GM12878 (cell line): ENCODE results near the gene FXYD1. TPM values are rescaled to one million over a fixed set of nuclear protein-coding genes. Genes with fewer than 3 reads are reported as not detected.

Experiments
- ATAC-seq: fragments of 200-7000 bp; cut with Tn5 transposase; 3 replicates; pipeline ENCODE4 v1.9.1; 2020; ENCODE audit warnings: mild to moderate bottlenecking, moderate library complexity
- BruUV-seq: library from RNA; stranded (reverse); fragments of 400-500 nt; replicated peaks from 2 replicates; lab custom pipeline; 2021; lab: Mats Ljungman, UMichigan
- CTCF ChIA-PET: fragments of 300-600 bp; sonication (Branson Sonifier 250); formaldehyde crosslinking; extraction: SDS; loops from one replicate; lab custom pipeline; 2021; ENCODE audit warnings: inconsistent platforms; lab: Yijun Ruan, JAX
- POLR2A ChIA-PET: fragments of 350-600 bp; formaldehyde crosslinking; extraction: SDS; loops from one replicate; lab custom pipeline; 2021; ENCODE audit warnings: inconsistent platforms; lab: Charles Lee
- RAD21 ChIA-PET: fragments of 300-600 bp; sonication (Branson Sonifier 250); formaldehyde crosslinking; loops from one replicate; lab custom pipeline; 2023; ENCODE audit warnings: antibody characterized with exemption; ENCODE audit not compliant: unreplicated experiment; lab: Charles Lee
- SMC1A ChIA-PET: fragments of 300-600 bp; sonication (Branson Sonifier 250); formaldehyde crosslinking; loops from one replicate; lab custom pipeline; 2023; ENCODE audit not compliant: unreplicated experiment, uncharacterized antibody; lab: Charles Lee
- DNase-seq: peaks from one replicate; pipeline ENCODE4 v3.0.0-alpha.2; 2011; ENCODE audit warnings: low read depth, low spot score
- FAIRE-seq: peaks from 3 replicates; lab custom pipeline; 2011; peaks lifted over from hg19 to GRCh38; lab: Jason Lieb, UNC
- H2AFZ ChIP-seq: 2 replicates; pipeline ENCODE4 v1.6.0; 2011; ENCODE audit warnings: low read depth, low read length, control low read depth; ENCODE audit not compliant: control insufficient read depth
- H3K27ac ChIP-seq: 2 replicates; pipeline ENCODE4 v1.5.1; 2011; ENCODE audit warnings: control low read depth; ENCODE audit not compliant: control insufficient read depth, insufficient read depth
- H3K27me3 ChIP-seq, 2 experiments: replicated peaks in 1 of 2; 2 replicates each; pipeline versions ENCODE4 v1.6.0 to v1.6.1; 2011; ENCODE audit warnings: low read length in 1 of 2; ENCODE audit not compliant: control insufficient read depth in 2 of 2, insufficient read depth in 2 of 2
- H3K36me3 ChIP-seq, 2 experiments: 2 replicates each; pipeline ENCODE4 v1.5.1; 2011; ENCODE audit warnings: low read length in 1 of 2; ENCODE audit not compliant: control insufficient read depth in 2 of 2, insufficient read depth in 2 of 2
- H3K4me1 ChIP-seq: 2 replicates; pipeline ENCODE4 v1.6.1; 2011; ENCODE audit warnings: mild to moderate bottlenecking, low read length, moderate library complexity, mixed read lengths; ENCODE audit not compliant: control insufficient read depth, insufficient read depth
- H3K4me2 ChIP-seq: 2 replicates; pipeline ENCODE4 v1.6.0; 2011; ENCODE audit warnings: control low read depth; ENCODE audit not compliant: control insufficient read depth, insufficient read depth
- H3K4me3 ChIP-seq: fragments of 200-600 bp; sonication (generic); 2 replicates; pipeline ENCODE4 v1.5.1; 2016
- H3K79me2 ChIP-seq: 2 replicates; pipeline ENCODE4 v1.6.0; 2011; ENCODE audit warnings: low read length; ENCODE audit not compliant: control insufficient read depth, insufficient read depth
- H3K9ac ChIP-seq: 2 replicates; pipeline ENCODE4 v1.8.0; 2011; ENCODE audit warnings: low read length, control low read depth, mixed read lengths; ENCODE audit not compliant: control insufficient read depth, insufficient read depth
- H3K9me3 ChIP-seq: replicated peaks from 3 replicates; pipeline ENCODE4 v1.5.1; 2011; ENCODE audit warnings: mild to moderate bottlenecking, low read length; ENCODE audit not compliant: control insufficient read depth, insufficient read depth
- H4K20me1 ChIP-seq: 2 replicates; pipeline ENCODE4 v1.6.0; 2011; ENCODE audit not compliant: control insufficient read depth, insufficient read depth
- ATF7 ChIP-seq: fragments of 450-650 bp; IDR thresholded peaks from 2 replicates; pipeline ENCODE4 v1.6.1; 2016; ENCODE audit warnings: low read depth, mild to moderate bottlenecking
- CHD2 ChIP-seq: IDR thresholded peaks from 2 replicates; pipeline ENCODE4 v1.6.1; 2011; ENCODE audit warnings: low read depth, low read length, improper control_type of control experiment, borderline replicate concordance
- ETV6 ChIP-seq, 2 experiments: fragments of 450-650 bp in 1 of 2; IDR thresholded peaks in 1 of 2; conservative IDR thresholded peaks in 1 of 2; 2 replicates each; pipeline ENCODE4 v1.6.1; 2014; ENCODE audit warnings: antibody characterized with exemption in 1 of 2, borderline replicate concordance in 1 of 2, low read depth in 1 of 2, mild to moderate bottlenecking in 1 of 2, moderate library complexity in 1 of 2
- EZH2 ChIP-seq: IDR thresholded peaks from 2 replicates; pipeline ENCODE4 v1.6.1; 2012; ENCODE audit warnings: low read depth, mild to moderate bottlenecking, control low read depth, inconsistent platforms, low read length, borderline replicate concordance; ENCODE audit not compliant: control insufficient read depth
- MYB ChIP-seq: fragments of 150-350 bp; IDR thresholded peaks from 2 replicates; pipeline ENCODE4 v1.6.1; 2014; ENCODE audit warnings: mild to moderate bottlenecking, low read depth, low read length, borderline replicate concordance
- NRF1 ChIP-seq: conservative IDR thresholded peaks from 2 replicates; pipeline ENCODE4 v1.6.1; 2011; ENCODE audit warnings: mild to moderate bottlenecking, low read depth, low read length, improper control_type of control experiment
- PAX5 ChIP-seq: IDR thresholded peaks from 2 replicates; pipeline ENCODE4 v1.6.1; 2011; ENCODE audit warnings: low read depth, low read length, borderline replicate concordance
- RAD51 ChIP-seq: fragments of 450-650 bp; IDR thresholded peaks from 2 replicates; pipeline ENCODE4 v1.6.1; 2016; ENCODE audit warnings: moderate library complexity, mild to moderate bottlenecking, inconsistent platforms
- SIX5 ChIP-seq: IDR thresholded peaks from 2 replicates; pipeline ENCODE4 v1.6.1; 2011; ENCODE audit warnings: mild to moderate bottlenecking, low read depth, low read length, moderate library complexity; ENCODE audit not compliant: severe bottlenecking
- SMAD1 ChIP-seq: fragments of 450-650 bp; IDR thresholded peaks from 2 replicates; pipeline ENCODE4 v1.6.1; 2018; ENCODE audit warnings: mild to moderate bottlenecking, low read depth; ENCODE audit not compliant: partially characterized antibody
- SMARCA5 ChIP-seq: fragments of 450-650 bp; IDR thresholded peaks from 2 replicates; pipeline ENCODE4 v1.6.1; 2017; ENCODE audit warnings: mild to moderate bottlenecking
- SPI1 ChIP-seq: IDR thresholded peaks from 2 replicates; pipeline ENCODE4 v1.6.1; 2011; ENCODE audit warnings: low read depth, mild to moderate bottlenecking, low read length, moderate library complexity, borderline replicate concordance; ENCODE audit not compliant: insufficient read depth
- ZSCAN29 ChIP-seq: fragments of 450-650 bp; IDR thresholded peaks from 2 replicates; pipeline ENCODE4 v1.6.1; 2017; ENCODE audit warnings: mild to moderate bottlenecking, moderate library complexity
- WGBS: methylation state at CpG from one replicate; pipeline ENCODE4 v1.1.6; 2016; ENCODE audit warnings: low lambda C conversion rate; ENCODE audit not compliant: insufficient replicate concordance, insufficient coverage; ENCODE audit errors: missing lambda C conversion rate; 5-methylcytosine and 5-hydroxymethylcytosine counted together
- in situ Hi-C: fragments of 300-500 bp; cut with MboI; formaldehyde crosslinking; loops from 9 replicates; pipeline ENCODE4 v1.14.3; 2018; ENCODE audit warnings: mixed read lengths
- intact Hi-C: fragments of 100-400 bp; cut with micrococcal nuclease; formaldehyde crosslinking; loops from one replicate; pipeline ENCODE4 v1.14.2; 2022; ENCODE audit not compliant: unreplicated experiment
- polyA plus RNA-seq, 11 experiments: library from polyadenylated mRNA; depleted of rRNA in 4 of 11; unstranded in 6 of 11; stranded (reverse) in 5 of 11; fragments of >200 nt; fragmentation: Nextera tagmentation in 4 of 11; fragmentation: Illumina TruSeq in 1 of 11; extraction: Ambion mirVana in 4 of 11; extraction: Trizol in 1 of 11; gene quantifications; 1 replicate in 1 of 11; 2 replicates in 10 of 11; pipeline versions ENCODE4 v1.2.1 to v1.2.3, GENCODE V29; 2011 to 2016; ENCODE audit warnings: inconsistent platforms in 2 of 11, missing spikeins in 2 of 11, low read depth in 1 of 11
- total RNA-seq, 4 experiments: library from RNA; depleted of rRNA in 3 of 4; stranded (reverse); fragments of >200 nt in 3 of 4; fragmentation: Illumina TruSeq in 1 of 4; extraction: Trizol in 1 of 4; gene quantifications; 2 replicates each; pipeline versions ENCODE4 v1.2.1 to v1.2.3, GENCODE V29; 2013 to 2021
- TF ChIP-seq, protein P1 (sequence below): fragments of 450-650 bp; IDR thresholded peaks from 2 replicates; pipeline ENCODE4 v1.6.1; 2017; ENCODE audit warnings: antibody characterized with exemption, mild to moderate bottlenecking, moderate library complexity

The FXYD1 gene
- total and polyA plus RNA-seq, 10 of the 15 experiments (the other 5 are each of a cell fraction or from before 2014, with no cell fraction given): 0.34 to 1.2 (median 0.49) TPM; not detected in 4

DNA sequence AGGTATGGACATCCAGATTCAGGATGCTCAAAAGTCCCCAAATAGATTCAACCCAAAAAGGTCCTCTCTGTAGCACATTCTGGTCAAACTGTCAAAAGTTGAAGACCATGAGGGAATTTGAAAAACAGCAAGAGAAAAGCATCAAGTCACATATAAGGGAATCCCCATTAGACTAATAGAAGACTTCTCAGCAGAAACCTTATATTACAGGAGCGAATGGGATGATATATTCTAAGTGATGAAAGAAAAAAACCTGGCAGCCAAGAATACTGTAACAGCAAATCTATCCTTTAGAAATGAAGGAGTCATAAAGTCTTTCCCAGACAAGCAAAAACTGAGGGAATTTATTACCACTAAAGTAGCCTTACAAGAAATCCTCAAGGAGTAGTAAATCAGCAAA, 45.6 kb downstream of the FXYD1 start:
- Histone ChIP-seq H3K9me3 (no peaks in the 10 kb centered on the region), H2AFZ (no peak overlapping the region)
- DNase-seq (no peak), ATAC-seq (no peak)
- RAD21 ChIA-PET: no interaction called here
- 5% methylated on average over 1 of the region's 1 CpG for WGBS
- POLR2A ChIA-PET: no interaction called here
- in situ Hi-C loops: no loop called here
- TF ChIP-seq SMARCA5: no peak
- no peak for TF ChIP-seq SPI1
- TF ChIP-seq, all 136 proteins: peak for 0
- no peak overlapping the region for H3K9ac ChIP-seq
- no peaks in the 10 kb centered on the region for H3K79me2 ChIP-seq
- H3K4me3 ChIP-seq: no peak overlapping the region
- no peaks in the 10 kb centered on the region for H4K20me1 ChIP-seq
- FAIRE-seq: no peak
- intact Hi-C loops: no loop called here
- SMC1A ChIA-PET: interaction anchor here (1.0 kb wide), 1 partner anchor 23 kb away, joined by 3 read pairs; no protein-coding TSS in a partner anchor
- H3K27ac ChIP-seq: no peak overlapping the region
- H3K4me1 ChIP-seq: no peaks in the 10 kb centered on the region
- H3K27me3 ChIP-seq: no peaks in the 10 kb centered on the region
- no peak overlapping the region for H3K4me2 ChIP-seq
- BruUV-seq: no TSS peak
- CTCF ChIA-PET: interaction anchor here (1.0 kb wide), 1 partner anchor 10 kb away, joined by 4 read pairs; no protein-coding TSS in a partner anchor
- H3K36me3 ChIP-seq: no peaks in the 10 kb centered on the region

DNA sequence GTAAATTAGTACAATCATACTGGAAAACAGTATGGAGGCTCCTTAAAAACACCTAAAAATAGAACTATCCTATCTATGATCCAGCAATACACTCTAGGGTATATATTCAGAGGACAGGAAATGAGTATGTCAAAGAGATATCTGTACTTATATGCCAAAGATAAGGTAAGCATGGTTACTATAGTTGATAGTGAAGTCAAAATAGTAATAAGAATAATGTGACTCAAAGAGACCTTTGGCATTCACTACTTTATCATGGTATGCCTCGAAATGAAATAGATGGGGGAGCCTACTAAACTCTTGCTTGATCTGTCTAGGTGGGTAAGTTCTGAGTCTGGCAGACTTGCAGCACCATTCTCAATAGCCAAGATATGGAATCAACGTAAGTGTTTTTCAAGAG, 46.3 kb downstream of the FXYD1 start:
- DNase-seq (no peak), ATAC-seq (no peak), FAIRE-seq (no peak)
- ChIA-PET SMC1A (interaction anchor here (0.6 kb wide), 1 partner anchor 202 kb away, joined by 3 read pairs; no protein-coding TSS in a partner anchor), CTCF (no interaction called here), POLR2A (no interaction called here), RAD21 (no interaction called here)
- H3K4me1 ChIP-seq: no peaks in the 10 kb centered on the region
- no peaks in the 10 kb centered on the region for H3K9me3 ChIP-seq
- intact Hi-C loops (no loop called here), in situ Hi-C loops (no loop called here)
- WGBS: 2% methylated on average over 2 of the region's 2 CpGs
- H3K79me2 ChIP-seq: no peaks in the 10 kb centered on the region
- no peaks in the 10 kb centered on the region for H3K27me3 ChIP-seq
- no peak overlapping the region for H3K9ac ChIP-seq
- H3K27ac ChIP-seq: no peak overlapping the region
- no peak overlapping the region for H3K4me2 ChIP-seq
- H3K4me3 ChIP-seq: no peak overlapping the region
- H3K36me3 ChIP-seq: no peaks in the 10 kb centered on the region
- TF ChIP-seq SMAD1 (no peak), CHD2 (no peak), ZSCAN29 (no peak), ATF7 (no peak), ETV6 (conservative IDR thresholded peaks at IDR 0.05 in 1 of 2, IDR thresholded peaks at IDR 0.05 in 1 of 2; ENCODE audit: borderline replicate concordance in 1 of 2, low read depth in 1 of 2) (no peak), SIX5 (no peak), NRF1 (no peak), PAX5 (no peak), MYB (no peak), EZH2 (no peak), RAD51 (no peak)
- TF ChIP-seq, protein P1, sequence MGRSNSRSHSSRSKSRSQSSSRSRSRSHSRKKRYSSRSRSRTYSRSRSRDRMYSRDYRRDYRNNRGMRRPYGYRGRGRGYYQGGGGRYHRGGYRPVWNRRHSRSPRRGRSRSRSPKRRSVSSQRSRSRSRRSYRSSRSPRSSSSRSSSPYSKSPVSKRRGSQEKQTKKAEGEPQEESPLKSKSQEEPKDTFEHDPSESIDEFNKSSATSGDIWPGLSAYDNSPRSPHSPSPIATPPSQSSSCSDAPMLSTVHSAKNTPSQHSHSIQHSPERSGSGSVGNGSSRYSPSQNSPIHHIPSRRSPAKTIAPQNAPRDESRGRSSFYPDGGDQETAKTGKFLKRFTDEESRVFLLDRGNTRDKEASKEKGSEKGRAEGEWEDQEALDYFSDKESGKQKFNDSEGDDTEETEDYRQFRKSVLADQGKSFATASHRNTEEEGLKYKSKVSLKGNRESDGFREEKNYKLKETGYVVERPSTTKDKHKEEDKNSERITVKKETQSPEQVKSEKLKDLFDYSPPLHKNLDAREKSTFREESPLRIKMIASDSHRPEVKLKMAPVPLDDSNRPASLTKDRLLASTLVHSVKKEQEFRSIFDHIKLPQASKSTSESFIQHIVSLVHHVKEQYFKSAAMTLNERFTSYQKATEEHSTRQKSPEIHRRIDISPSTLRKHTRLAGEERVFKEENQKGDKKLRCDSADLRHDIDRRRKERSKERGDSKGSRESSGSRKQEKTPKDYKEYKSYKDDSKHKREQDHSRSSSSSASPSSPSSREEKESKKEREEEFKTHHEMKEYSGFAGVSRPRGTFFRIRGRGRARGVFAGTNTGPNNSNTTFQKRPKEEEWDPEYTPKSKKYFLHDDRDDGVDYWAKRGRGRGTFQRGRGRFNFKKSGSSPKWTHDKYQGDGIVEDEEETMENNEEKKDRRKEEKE: no peak
- no TSS peak for BruUV-seq
- H4K20me1 ChIP-seq: no peaks in the 10 kb centered on the region
- H2AFZ ChIP-seq: no peak overlapping the region
